GM13977 (cell line): Measurements from ENCODE around the gene RAB8B.

Experiments
- DNase-seq: peaks from one replicate; pipeline ENCODE4 v3.0.0; 2012; ENCODE audit warnings: low spot score
- CTCF ChIP-seq: IDR thresholded peaks from 2 replicates; pipeline ENCODE4 v1.5.1; 2012; ENCODE audit warnings: mild to moderate bottlenecking, control low read depth; ENCODE audit not compliant: insufficient read depth; ENCODE audit errors: extremely low read depth, missing control alignments
- in situ Hi-C: fragments of 300-500 bp; cut with MboI; formaldehyde crosslinking; loops from one replicate; pipeline ENCODE4 v1.12.0; 2022; ENCODE audit warnings: low sequenced_read_pairs, low pct_unique_long_range_greater_than_20kb, mixed read lengths, inconsistent platforms; ENCODE audit not compliant: unreplicated experiment

Gene RAB8B

GRCh38 chr15:63306492-63307073, 117.2 kb downstream of the RAB8B start:
- no peak for DNase-seq
- in situ Hi-C loops: no loop called here
- TF ChIP-seq CTCF: no peak

- DNase-seq: no peak
- TF ChIP-seq CTCF: no peak
- in situ Hi-C loops: no loop called here
Observed at GRCh38 chr15:63308491-63308890, 119.1 kb downstream of the RAB8B start.

GRCh38 chr15:63308947-63309346, 119.5 kb downstream of the RAB8B start:
- no peak for TF ChIP-seq CTCF
- DNase-seq: no peak
- in situ Hi-C loops: no loop called here

GRCh38 chr15:63310646-63311045, 121.2 kb downstream of the RAB8B start:
- no peak for TF ChIP-seq CTCF
- in situ Hi-C loops: no loop called here
- no peak for DNase-seq

GRCh38 chr15:63312286-63312685, 122.9 kb downstream of the RAB8B start:
- in situ Hi-C loops: no loop called here
- DNase-seq: no peak
- TF ChIP-seq CTCF: no peak

- DNase-seq: no peak
- TF ChIP-seq CTCF: no peak
- in situ Hi-C loops: no loop called here
Observed at GRCh38 chr15:63313825-63314224, 124.4 kb downstream of the RAB8B start.

- no peak for DNase-seq
- in situ Hi-C loops: no loop called here
- TF ChIP-seq CTCF: no peak
Observed at GRCh38 chr15:63314409-63314808, 125.0 kb downstream of the RAB8B start.
